Measurements from ENCODE around the gene SELPLG. TPM values are rescaled to one million over a fixed set of nuclear protein-coding genes. Genes with fewer than 3 reads are reported as not detected.

The SELPLG gene
- total RNA-seq, 2 donors from 2014 or later = 0.66 to 2.3 TPM

DNA sequence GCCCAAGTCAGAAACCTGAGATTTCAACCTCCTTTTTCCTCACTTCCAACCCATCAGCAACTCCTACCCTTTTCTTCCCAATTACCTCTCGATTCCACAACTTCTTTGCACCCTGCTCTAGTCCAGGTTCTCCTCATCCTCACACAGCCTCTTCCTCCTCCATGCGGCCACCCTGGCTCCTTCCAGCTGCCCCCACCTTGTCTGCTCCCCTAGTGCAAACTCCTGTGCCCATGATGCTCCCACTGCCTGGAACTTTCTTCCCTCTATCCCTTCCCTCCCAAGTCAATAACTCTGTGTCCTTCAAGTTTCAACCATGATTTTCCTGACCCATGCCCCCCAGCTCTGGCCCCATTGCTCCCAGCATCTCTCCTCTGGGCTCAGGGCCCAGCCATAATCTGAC lies 17.3 kb downstream of the SELPLG start:
- DNase-seq (no peak), ATAC-seq (no peak)
- WGBS, 2 donors = 87 to 92% methylated on average over 2 of the region's 2 CpGs
- Histone ChIP-seq H3K36me3 (replicated peaks in 1 of 2; ENCODE audit: insufficient read depth in 1 of 2, low read depth in 2 of 2) (no peaks in the 10 kb centered on the region), H3K9me3 (no peaks in the 10 kb centered on the region), H3K27ac (no peak overlapping the region), H3K4me3 (no peak overlapping the region), H3K4me1 (no peaks in the 10 kb centered on the region), H3K27me3 (no peaks in the 10 kb centered on the region)
- intact Hi-C loops (cut with DNase I) = no loop called here
- no peak for TF ChIP-seq POLR2A (IDR thresholded peaks at IDR 0.05)
- TF ChIP-seq, protein P1, sequence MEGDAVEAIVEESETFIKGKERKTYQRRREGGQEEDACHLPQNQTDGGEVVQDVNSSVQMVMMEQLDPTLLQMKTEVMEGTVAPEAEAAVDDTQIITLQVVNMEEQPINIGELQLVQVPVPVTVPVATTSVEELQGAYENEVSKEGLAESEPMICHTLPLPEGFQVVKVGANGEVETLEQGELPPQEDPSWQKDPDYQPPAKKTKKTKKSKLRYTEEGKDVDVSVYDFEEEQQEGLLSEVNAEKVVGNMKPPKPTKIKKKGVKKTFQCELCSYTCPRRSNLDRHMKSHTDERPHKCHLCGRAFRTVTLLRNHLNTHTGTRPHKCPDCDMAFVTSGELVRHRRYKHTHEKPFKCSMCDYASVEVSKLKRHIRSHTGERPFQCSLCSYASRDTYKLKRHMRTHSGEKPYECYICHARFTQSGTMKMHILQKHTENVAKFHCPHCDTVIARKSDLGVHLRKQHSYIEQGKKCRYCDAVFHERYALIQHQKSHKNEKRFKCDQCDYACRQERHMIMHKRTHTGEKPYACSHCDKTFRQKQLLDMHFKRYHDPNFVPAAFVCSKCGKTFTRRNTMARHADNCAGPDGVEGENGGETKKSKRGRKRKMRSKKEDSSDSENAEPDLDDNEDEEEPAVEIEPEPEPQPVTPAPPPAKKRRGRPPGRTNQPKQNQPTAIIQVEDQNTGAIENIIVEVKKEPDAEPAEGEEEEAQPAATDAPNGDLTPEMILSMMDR (IDR thresholded peaks at IDR 0.05) = no peak

DNA sequence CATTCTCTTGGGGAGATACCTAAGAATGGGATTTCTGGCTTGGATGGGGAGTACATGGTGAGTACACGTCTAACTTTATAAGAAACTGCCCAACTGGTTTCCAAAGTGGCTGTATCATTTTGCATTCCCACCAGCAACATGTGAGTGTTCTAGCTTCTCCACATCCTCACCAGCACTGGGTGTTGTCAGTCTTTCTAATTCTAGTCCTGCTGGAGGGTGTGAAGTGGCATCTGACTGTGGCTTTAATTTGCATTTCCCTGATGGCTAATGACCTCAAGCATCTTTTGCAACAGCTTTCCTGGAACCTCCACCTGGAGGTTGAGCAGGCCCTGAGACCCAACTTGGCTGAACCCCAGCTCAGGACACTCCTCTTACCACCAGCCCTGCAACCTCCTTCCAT lies 17.8 kb downstream of the SELPLG start:
- Histone ChIP-seq H3K9me3 (no peaks in the 10 kb centered on the region), H3K4me1 (no peaks in the 10 kb centered on the region), H3K36me3 (replicated peaks in 1 of 2; ENCODE audit: insufficient read depth in 1 of 2, low read depth in 2 of 2) (no peaks in the 10 kb centered on the region), H3K27me3 (no peaks in the 10 kb centered on the region), H3K4me3 (no peak overlapping the region), H3K27ac (no peak overlapping the region)
- intact Hi-C loops (cut with DNase I) = no loop called here
- TF ChIP-seq, protein P1 (IDR thresholded peaks at IDR 0.05) = no peak
- DNase-seq (no peak), ATAC-seq (no peak)
- 61 to 83% methylated on average over 1 of the region's 1 CpG for WGBS, 2 donors

DNA sequence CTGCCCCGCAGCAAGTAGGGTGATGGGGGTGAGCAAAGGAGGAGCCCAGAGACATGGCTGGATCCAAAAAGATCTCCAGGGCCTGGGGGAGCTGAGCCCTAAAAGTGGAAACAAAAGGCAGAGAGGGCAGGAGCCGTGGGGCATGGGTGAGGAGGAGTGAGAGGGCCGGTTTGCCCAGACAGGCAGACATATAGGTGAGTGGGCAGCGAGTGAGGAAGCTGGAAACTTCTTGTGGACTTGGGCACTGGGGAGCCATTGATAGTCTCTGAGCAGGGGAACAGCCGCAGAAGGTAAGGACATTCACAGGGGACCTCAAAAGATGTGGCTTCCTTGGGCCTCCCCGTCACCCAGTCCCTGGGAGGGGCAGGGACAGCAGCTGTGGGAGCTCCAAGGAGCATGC lies 19.1 kb downstream of the SELPLG start:
- Histone ChIP-seq H3K27me3 (no peaks in the 10 kb centered on the region), H3K4me3 (no peak overlapping the region), H3K9me3 (no peaks in the 10 kb centered on the region), H3K4me1 (no peaks in the 10 kb centered on the region), H3K36me3 (replicated peaks in 1 of 2; ENCODE audit: insufficient read depth in 1 of 2, low read depth in 2 of 2) (no peaks in the 10 kb centered on the region), H3K27ac (no peak overlapping the region)
- DNase-seq = no peak
- TF ChIP-seq, protein P1 (IDR thresholded peaks at IDR 0.05) = no peak
- TF ChIP-seq POLR2A (IDR thresholded peaks at IDR 0.05) = no peak
- intact Hi-C loops (cut with DNase I) = loop anchor here (5.0 kb wide), 1 partner anchor 37 kb away; no protein-coding TSS in a partner anchor
- ATAC-seq = no peak
- 76 to 83% methylated on average over 6 of the region's 6 CpGs for WGBS, 2 donors

DNA sequence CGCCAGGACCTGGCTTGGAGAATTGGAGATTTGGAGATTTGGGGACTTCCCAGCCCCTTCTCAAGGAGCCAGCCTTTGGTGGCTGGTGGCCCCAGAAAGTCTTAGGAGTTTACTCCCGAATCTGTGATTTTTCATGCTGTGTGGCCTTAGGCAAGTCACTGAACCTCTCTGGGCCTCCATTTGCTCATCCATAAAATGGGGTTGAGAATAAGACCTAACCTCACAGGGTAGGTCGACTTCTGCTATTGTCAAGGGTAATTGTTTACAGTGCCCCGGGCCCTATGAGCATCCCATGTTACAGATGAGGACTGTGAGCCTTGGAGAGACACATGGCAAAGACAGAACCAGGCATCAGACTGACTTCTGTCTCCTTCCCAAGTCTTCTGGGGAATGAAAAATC lies 19.7 kb downstream of the SELPLG start:
- no peak for DNase-seq
- H3K9me3 ChIP-seq = no peaks in the 10 kb centered on the region
- no peaks in the 10 kb centered on the region for H3K36me3 ChIP-seq (replicated peaks in 1 of 2; ENCODE audit: insufficient read depth in 1 of 2, low read depth in 2 of 2)
- no peak overlapping the region for H3K4me3 ChIP-seq
- H3K27ac ChIP-seq = no peak overlapping the region
- TF ChIP-seq POLR2A (IDR thresholded peaks at IDR 0.05) = no peak
- TF ChIP-seq, protein P1 (IDR thresholded peaks at IDR 0.05) = no peak
- no peaks in the 10 kb centered on the region for H3K4me1 ChIP-seq
- no peaks in the 10 kb centered on the region for H3K27me3 ChIP-seq
- WGBS, 2 donors = 60 to 71% methylated on average over 1 to 4 of the region's 4 CpGs
- intact Hi-C loops (cut with DNase I) = loop anchor here (5.0 kb wide), 1 partner anchor 37 kb away; no protein-coding TSS in a partner anchor
- no peak for ATAC-seq

DNA sequence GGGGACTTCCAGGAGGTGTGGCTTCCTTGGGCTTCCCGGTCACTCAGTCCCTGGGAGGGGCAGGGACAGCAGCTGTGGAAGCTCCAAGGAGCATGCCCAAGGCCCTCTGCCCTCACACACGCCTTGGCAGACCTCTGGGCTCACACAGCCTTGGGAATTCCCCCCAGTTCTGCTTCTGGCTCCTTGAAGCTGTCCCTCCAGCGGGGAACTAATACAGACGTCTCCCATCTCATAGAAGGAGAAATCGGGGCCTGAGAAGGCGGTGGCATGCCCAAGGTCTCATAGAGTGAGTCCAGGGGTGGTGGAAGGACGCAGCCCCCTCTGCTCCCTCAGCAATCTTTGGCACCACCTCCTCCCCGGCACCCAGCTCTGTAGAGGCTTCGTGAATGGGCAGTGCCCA lies 20.1 kb downstream of the SELPLG start:
- TF ChIP-seq, protein P1 (IDR thresholded peaks at IDR 0.05) = no peak
- TF ChIP-seq POLR2A (IDR thresholded peaks at IDR 0.05) = no peak
- H3K4me1 ChIP-seq = no peaks in the 10 kb centered on the region
- no peaks in the 10 kb centered on the region for H3K9me3 ChIP-seq
- H3K36me3 ChIP-seq (replicated peaks in 1 of 2; ENCODE audit: insufficient read depth in 1 of 2, low read depth in 2 of 2) = no peaks in the 10 kb centered on the region
- no peaks in the 10 kb centered on the region for H3K27me3 ChIP-seq
- H3K4me3 ChIP-seq = no peak overlapping the region
- WGBS, 2 donors = 50 to 80% methylated on average over 2 to 9 of the region's 9 CpGs
- H3K27ac ChIP-seq = no peak overlapping the region
- intact Hi-C loops (cut with DNase I) = loop anchor here (5.0 kb wide), 1 partner anchor 36 kb away; no protein-coding TSS in a partner anchor
- DNase-seq (no peak), ATAC-seq (no peak)
